ENCODE measurements around the gene CEP57L1.

DNA sequence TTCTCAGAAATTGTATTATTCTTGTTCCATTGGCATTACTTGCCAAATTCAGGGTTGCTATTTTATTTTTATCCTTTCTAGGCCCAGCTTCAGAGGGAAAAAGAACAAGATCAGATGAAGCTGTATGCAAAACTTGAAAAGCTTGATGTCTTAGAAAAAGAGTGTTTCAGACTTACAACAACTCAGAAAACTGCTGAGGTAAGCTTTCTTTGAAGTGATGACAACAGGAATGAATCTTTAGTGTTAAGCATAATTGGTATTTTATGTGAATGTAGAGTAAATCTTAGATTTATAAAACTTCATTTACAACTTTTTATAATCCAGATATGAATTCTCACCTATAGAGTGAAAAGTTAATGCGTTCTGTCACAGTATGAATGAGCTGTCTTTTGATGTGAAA is 58.4 kb downstream of the CEP57L1 start:
- TF ChIP-seq ZNF274 (IDR thresholded peaks at IDR 0.05; ENCODE audit: low read depth, low read length): no peak
- no peak for TF ChIP-seq SUZ12 (IDR thresholded peaks at IDR 0.05; ENCODE audit: extremely low read depth, insufficient read depth, insufficient read length)
- TF ChIP-seq YY1 (IDR thresholded peaks at IDR 0.05; ENCODE audit: insufficient read depth, insufficient read length): no peak
